ENCODE data around the gene AMPH. TPM values are rescaled to one million over a fixed set of nuclear protein-coding genes. Genes with fewer than 3 reads are reported as not detected.

The AMPH gene
- polyA plus RNA-seq, 1 donor (not counting 4 experiments of a cell fraction or from before 2014, with no cell fraction given), result not detected

DNA sequence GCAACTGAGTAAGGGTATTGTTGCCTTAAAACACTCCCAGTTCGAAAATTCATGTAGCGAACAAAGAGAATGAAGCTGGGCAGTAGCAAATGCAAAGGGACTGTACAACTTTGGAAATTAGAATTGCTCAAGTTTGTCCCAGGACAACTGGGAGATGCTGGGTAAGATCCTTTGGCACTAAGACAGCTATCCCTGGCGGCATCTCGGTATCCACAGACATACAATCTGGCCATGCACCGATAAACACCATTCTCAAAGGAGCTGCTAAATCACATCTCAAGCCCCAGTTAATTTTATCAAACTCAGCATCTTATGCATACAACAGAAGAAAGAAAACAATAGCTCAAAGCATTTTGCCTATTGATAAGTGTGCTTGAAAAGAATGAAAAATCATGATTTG is 177.3 kb downstream of the AMPH start:
- Histone ChIP-seq H4K20me1 (ENCODE audit: control insufficient read depth, extremely low read depth, insufficient read depth, low read length) (no peaks in the 10 kb centered on the region), H3K9me1 (ENCODE audit: control insufficient read depth, extremely low read depth, insufficient read depth, low read length) (no peaks in the 10 kb centered on the region), H3K4me2 (ENCODE audit: control insufficient read depth, extremely low read depth, insufficient read depth, low read depth, low read length) (no peak overlapping the region), H3K4me1 (ENCODE audit: control insufficient read depth, extremely low read depth, insufficient read depth, low read length) (no peaks in the 10 kb centered on the region), H3K79me2 (ENCODE audit: control insufficient read depth, insufficient read depth, low read length) (no peaks in the 10 kb centered on the region), H2AFZ (ENCODE audit: control insufficient read depth, low read length) (no peak overlapping the region), H3K9ac (ENCODE audit: control insufficient read depth, extremely low read depth, insufficient read depth, low read length) (no peak overlapping the region), H3K4me3 (ENCODE audit: control insufficient read depth in 2 of 3, extremely low read depth in 1 of 3, insufficient read depth in 2 of 3, low read depth in 1 of 3, low read length in 3 of 3) (no peak overlapping the region), H3K27me3 (ENCODE audit: control insufficient read depth, extremely low read depth, insufficient read depth, low read length) (no peaks in the 10 kb centered on the region), H3K27ac (ENCODE audit: control insufficient read depth, insufficient read depth, low read length) (no peak overlapping the region), H3K9me3 (ENCODE audit: control insufficient read depth, low read depth, low read length) (peaks cover 1% of the 10 kb centered on the region), H3K36me3 (ENCODE audit: control insufficient read depth in 2 of 2, extremely low read depth in 1 of 2, insufficient read depth in 2 of 2, low read length in 2 of 2) (no peaks in the 10 kb centered on the region)
- no peak for DNase-seq (ENCODE audit: low read depth, low spot score)
- dilution Hi-C loops (cut with MboI; ENCODE audit: extremely low pct_ligation_motif_present, low sequenced_read_pairs), result no loop called here
- FAIRE-seq, result no peak
- TF ChIP-seq EZH2 (IDR thresholded peaks at IDR 0.05; ENCODE audit: low read length), result no peak
- TF ChIP-seq, protein P1, sequence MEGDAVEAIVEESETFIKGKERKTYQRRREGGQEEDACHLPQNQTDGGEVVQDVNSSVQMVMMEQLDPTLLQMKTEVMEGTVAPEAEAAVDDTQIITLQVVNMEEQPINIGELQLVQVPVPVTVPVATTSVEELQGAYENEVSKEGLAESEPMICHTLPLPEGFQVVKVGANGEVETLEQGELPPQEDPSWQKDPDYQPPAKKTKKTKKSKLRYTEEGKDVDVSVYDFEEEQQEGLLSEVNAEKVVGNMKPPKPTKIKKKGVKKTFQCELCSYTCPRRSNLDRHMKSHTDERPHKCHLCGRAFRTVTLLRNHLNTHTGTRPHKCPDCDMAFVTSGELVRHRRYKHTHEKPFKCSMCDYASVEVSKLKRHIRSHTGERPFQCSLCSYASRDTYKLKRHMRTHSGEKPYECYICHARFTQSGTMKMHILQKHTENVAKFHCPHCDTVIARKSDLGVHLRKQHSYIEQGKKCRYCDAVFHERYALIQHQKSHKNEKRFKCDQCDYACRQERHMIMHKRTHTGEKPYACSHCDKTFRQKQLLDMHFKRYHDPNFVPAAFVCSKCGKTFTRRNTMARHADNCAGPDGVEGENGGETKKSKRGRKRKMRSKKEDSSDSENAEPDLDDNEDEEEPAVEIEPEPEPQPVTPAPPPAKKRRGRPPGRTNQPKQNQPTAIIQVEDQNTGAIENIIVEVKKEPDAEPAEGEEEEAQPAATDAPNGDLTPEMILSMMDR (optimal IDR thresholded peaks at IDR 0.05 in 1 of 3, IDR thresholded peaks at IDR 0.05 in 1 of 3, conservative IDR thresholded peaks at IDR 0.05 in 1 of 3; ENCODE audit: extremely low read depth in 1 of 3, insufficient read depth in 2 of 3, low read length in 3 of 3), result no peak

DNA sequence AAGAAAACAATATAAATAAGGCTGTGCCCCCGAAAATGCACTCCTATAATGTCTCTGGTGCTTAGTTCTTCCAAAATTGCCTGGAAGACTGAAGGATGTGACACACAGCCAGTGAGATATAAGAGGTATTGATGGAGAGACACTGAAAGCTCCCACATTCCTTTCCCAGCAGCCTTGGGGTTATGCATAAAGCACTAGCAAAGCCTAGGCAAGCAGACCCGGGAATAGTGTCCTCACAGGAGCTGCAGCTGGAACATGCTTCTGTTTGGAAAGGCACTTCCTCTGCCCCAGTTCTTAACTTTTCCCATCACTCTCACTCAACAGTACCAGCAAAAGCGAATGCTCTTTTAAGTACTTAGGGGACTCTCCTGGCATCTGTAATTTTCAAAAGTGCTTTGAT is 178.0 kb downstream of the AMPH start:
- H2AFZ ChIP-seq (ENCODE audit: control insufficient read depth, low read length), result no peak overlapping the region
- FAIRE-seq (no peak), DNase-seq (ENCODE audit: low read depth, low spot score) (no peak)
- H3K4me3 ChIP-seq (ENCODE audit: control insufficient read depth in 2 of 3, extremely low read depth in 1 of 3, insufficient read depth in 2 of 3, low read depth in 1 of 3, low read length in 3 of 3), result no peak overlapping the region
- no peak overlapping the region for H3K9ac ChIP-seq (ENCODE audit: control insufficient read depth, extremely low read depth, insufficient read depth, low read length)
- no peak overlapping the region for H3K4me2 ChIP-seq (ENCODE audit: control insufficient read depth, extremely low read depth, insufficient read depth, low read depth, low read length)
- no peaks in the 10 kb centered on the region for H3K9me1 ChIP-seq (ENCODE audit: control insufficient read depth, extremely low read depth, insufficient read depth, low read length)
- H4K20me1 ChIP-seq (ENCODE audit: control insufficient read depth, extremely low read depth, insufficient read depth, low read length), result no peaks in the 10 kb centered on the region
- TF ChIP-seq EZH2 (IDR thresholded peaks at IDR 0.05; ENCODE audit: low read length), result no peak
- TF ChIP-seq, protein P1 (optimal IDR thresholded peaks at IDR 0.05 in 1 of 3, IDR thresholded peaks at IDR 0.05 in 1 of 3, conservative IDR thresholded peaks at IDR 0.05 in 1 of 3; ENCODE audit: extremely low read depth in 1 of 3, insufficient read depth in 2 of 3, low read length in 3 of 3), result no peak
- no peaks in the 10 kb centered on the region for H3K27me3 ChIP-seq (ENCODE audit: control insufficient read depth, extremely low read depth, insufficient read depth, low read length)
- H3K36me3 ChIP-seq (ENCODE audit: control insufficient read depth in 2 of 2, extremely low read depth in 1 of 2, insufficient read depth in 2 of 2, low read length in 2 of 2), result no peaks in the 10 kb centered on the region
- no peak overlapping the region for H3K27ac ChIP-seq (ENCODE audit: control insufficient read depth, insufficient read depth, low read length)
- H3K9me3 ChIP-seq (ENCODE audit: control insufficient read depth, low read depth, low read length), result peaks cover 1% of the 10 kb centered on the region
- H3K79me2 ChIP-seq (ENCODE audit: control insufficient read depth, insufficient read depth, low read length), result no peaks in the 10 kb centered on the region
- no peaks in the 10 kb centered on the region for H3K4me1 ChIP-seq (ENCODE audit: control insufficient read depth, extremely low read depth, insufficient read depth, low read length)
- dilution Hi-C loops (cut with MboI; ENCODE audit: extremely low pct_ligation_motif_present, low sequenced_read_pairs), result no loop called here
